HG02852 (cell line): ENCODE results near the gene SMAD6.

Source experiments
- ATAC-seq: cut with Tn5 transposase; IDR thresholded peaks from one replicate; pipeline ENCODE4 v1.9.1; 2021; ENCODE audit warnings: mild to moderate bottlenecking, moderate library complexity; ENCODE audit not compliant: unreplicated experiment

SMAD6 gene

DNA sequence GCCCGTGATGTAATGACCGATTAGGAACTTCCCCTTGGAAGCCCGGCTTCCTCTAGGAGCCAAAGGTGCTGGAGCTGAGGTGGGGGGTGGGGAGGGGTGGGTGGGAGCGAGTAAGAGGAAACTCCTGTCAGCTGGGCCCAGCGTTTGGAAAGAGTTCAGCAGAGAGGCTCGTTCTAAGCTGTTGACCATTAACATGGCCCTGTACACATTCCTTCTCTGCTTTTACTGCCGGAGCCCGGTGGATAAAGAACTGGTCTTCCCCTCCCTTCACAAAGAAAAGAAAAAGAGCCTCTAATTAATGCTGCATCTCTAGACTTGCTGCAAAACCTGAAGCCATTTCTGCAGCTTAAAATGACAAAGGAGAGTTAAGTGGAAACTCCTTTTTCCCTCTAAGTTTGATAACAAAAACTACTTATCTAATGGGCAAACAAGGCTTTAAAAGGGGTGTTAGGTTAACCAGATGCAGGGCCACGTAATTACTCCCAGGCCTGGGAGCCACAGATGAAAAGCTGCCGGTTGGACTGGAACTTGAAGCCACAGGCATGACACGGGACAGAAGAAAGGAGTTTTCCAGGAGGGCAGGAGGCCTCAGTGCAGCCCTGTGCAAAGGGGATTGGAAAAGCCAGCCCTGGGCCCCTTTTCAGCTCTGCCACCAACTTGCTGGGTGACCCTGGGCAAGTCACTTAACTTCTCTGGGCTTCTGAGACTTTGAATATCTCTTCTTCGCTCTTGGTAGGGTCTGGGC, 71.3 kb downstream of the SMAD6 start:
- ATAC-seq: no peak

DNA sequence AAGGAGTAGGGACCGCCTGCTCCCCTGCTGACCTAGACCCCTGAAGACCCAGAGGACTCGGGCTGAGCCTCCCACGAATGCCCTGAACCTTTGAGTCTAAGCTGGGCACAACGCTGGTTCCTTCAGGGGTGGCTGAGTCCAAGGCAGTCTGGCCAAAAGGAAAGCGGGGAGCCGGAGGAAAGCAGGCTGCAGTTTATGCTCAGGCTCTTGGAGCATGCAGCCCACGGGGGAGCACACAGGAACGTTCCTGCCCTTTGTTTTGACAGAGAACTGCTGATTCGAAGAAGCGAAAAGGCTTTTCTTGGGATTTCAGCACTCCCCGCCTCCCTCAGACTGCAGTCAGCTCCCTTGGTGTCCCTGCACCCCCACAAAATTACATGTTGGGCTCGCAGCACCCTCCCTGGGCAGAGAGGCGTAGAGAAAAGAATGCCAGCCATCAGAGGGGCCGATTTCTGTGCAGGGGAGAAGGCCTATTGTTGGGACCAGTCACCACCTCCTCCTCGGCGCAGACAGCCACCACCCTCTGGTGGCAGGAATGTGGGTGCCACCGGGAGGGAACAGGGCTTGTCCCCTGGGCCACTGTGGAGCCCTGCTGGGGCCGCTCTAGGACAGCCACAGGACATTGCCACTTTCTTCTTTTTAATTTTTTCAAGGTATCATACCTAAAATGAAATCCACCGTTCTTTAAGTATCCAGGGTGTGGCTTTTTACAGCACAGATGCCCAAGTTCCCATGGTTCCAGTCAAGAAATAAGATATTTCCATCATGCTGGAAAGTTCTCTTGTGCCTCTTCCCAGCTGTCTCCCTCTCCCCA, 72.2 kb downstream of the SMAD6 start:
- ATAC-seq: no peak

DNA sequence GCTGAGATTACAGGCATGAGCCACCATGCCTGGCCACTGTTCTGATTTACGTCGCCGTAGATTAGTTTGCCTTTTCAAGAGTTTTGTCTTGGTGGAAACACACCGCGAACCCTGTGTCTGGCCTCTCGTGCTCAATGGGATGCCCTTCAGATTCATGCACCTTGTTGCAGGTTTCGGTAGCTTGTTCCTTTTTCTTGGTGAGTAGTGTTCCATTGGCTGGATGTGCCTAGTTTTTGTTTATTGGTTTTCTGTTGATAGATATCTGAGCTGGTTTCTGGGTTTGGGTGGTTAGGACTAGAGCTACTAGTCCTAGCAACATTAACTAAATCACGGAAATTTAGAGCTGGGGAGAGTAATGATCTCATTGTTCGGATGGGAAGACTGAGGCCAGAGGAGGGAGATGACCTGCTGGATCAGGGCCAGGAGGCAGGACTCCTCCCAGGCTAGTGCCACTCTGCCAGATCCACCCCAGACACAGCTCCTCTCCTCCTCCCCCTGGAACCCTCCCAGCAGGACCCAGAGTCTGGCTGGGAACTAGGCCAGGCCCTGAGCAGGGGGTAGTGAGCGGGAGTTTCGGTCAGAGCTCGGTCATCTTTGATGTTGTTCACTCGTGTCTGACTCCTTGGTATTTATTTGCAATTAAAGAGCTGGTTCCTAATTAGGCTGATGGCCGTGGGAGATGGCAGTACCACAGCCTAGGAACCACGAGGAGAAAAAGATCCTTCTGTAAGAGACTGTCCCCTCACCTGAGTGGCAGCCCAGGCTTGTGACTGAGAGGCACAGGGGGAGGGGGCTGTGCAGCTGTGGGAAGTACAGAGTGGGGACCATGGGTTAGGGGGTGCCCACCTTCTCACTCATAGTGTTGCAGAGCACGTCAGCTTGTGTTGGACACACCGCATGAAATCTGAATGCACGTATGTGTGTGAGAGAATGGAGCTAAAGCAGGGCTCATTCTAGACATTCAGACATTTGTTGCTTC, 73.4 kb downstream of the SMAD6 start:
- no peak for ATAC-seq

DNA sequence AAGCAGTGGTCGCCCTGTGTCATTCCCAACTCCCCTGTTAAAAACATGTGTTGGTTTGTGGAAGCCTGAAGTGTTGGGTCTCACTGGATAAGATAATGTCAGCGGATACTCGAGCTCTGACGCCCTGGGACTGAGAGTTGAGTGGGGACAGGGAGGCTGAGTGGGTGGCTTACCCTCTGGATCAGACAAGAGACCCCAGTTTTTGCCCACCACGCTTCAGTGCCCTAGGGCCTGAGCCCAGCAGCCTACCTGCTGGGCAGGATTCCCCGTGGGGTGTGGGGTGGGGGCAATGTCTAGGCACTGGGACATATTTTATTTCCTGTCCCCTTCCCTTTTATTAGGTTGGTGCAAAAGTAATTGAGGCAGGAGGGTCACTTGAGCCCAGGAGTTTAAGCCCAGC, 75.0 kb downstream of the SMAD6 start:
- ATAC-seq: no peak

DNA sequence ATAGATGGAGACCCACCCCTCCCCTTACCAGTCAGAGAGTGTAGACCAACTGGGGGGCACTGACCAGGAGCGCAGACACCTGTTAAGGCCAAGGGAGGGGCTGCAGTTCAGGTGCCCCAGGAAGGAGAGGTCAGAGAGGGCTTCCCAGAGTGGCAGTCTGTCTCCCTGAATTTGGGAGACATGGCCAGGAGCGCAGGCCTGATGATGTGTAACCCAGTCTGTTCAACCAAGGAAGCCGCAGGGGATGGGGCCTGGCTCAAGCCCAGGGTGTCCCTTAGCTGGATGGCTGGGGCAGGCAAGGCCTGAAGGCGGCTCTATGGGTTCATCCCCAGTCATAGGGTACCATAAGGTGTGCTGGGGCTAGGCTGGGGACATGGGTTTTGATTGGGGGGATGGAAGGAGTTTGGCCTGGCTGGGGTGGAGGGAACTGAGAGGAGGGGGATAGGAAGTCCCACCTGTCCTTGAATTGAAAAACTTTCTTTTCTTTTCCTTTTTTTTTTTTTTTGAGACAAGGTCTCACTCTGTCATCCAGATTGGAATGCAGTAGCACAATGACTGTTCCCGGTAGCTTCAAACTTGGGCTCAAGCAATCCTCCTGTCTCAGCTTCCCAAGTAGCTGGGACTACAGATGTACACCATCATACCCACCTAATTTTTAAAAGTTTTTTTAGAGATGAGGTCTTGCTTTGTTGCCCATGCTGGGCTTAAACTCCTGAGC, 75.7 kb downstream of the SMAD6 start:
- ATAC-seq: no peak

DNA sequence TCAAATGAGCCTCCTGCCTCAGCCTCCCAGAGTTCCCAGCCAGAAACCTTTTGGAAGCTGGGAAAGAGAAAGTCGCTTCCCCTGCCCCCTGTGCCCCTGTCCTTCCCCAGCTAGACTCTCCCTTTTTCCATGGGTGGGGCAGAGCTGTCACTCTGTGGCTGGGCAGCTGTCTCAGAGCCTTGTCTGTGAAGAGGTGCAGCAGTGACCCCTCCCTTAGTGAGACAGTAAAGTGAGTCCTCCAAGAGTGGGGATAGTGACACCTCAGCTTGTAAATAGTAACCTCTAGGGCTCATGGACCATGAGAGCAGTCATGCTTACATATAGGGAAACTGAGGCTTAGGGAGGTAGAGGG, 76.3 kb downstream of the SMAD6 start:
- no peak for ATAC-seq

DNA sequence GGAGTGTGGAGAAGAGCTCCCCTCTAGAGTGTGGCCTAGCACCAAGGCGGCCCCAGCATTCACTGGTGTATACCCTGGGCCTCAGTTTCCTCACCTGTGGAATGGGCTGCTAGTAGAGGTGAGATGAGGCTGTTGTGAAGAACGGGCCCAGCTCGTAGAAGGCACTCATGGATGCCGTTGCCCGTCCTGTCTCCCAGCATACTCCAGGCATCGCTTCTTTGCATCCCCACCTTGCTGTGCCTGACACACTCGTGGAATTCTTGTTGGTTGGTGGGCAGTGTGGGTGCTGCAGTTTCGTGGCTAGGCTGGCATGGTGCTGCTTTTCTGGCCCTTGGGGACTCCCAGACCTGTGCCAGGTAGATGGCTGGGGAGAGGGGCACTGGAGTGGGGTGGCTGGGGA, 76.7 kb downstream of the SMAD6 start:
- no peak for ATAC-seq

DNA sequence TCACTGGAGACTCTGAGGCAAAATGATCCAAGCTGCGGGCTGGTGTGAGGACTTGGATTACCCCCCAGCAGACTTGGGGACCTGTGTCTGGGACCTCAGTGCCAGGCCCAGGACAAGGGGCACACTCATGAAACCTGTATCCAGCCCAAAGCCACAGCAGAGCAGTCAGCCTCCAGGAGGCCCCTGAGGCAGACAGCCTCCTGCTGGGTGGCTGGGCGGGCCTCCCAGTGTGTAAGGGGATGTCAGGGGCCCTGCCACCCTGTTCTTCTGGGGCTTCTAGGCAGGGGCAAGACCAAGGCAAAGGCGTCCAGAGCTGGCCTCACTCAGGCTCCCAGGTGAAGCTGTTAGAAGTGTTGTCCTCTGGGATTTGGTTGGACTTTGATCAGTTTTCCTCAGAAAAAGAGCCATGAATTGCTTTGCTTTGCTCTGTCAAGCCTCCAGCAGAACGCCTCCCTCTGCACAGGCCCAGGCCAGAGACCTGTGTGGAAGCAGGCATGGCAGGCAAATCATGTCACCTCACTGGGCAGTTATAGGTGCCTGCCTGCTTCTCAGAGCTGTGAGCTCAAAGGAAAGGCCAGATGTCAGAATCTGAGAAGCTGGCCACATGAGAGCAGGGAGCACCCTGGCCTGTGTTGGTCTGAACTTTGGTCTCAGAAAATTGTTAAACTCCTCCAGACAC, 77.4 kb downstream of the SMAD6 start:
- no peak for ATAC-seq

DNA sequence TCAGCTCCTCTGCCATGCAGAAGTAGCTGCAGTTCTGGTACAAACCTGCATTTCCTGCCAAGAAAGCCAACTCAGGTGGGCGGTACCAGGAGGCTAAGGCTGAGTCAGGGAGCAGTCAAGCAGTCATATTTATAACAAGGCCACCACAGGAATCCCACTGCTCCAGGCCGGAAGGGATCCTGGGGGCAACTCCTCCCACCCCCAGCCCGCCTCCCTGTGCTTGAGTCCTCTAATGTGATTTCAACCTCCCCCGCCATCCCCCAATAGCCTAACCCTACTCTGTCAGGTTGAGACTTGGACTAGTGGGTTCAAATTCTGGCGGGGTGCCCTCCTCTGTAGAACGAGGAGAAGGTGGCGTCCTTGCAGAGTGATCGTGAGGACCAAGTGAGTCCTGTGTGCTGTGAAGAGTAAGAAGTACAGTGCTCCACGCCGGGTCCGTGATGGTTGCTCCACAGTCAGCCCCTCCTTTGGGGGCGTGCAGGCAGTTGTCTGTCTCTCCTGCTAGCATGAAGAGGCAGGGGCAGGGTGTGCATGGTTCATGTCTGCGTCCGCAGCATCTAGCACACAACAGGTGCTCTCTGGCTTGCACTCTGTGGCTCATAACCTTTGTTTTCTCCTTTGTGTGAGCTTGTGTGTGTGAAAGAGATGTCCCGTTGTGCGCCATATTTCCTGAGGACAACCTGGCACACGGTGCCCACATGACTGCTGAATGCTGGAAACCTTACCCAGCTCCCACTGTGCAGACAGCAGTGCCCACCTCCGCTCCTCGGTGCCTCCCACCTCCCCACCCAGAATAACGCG, 78.3 kb downstream of the SMAD6 start:
- ATAC-seq: no peak

DNA sequence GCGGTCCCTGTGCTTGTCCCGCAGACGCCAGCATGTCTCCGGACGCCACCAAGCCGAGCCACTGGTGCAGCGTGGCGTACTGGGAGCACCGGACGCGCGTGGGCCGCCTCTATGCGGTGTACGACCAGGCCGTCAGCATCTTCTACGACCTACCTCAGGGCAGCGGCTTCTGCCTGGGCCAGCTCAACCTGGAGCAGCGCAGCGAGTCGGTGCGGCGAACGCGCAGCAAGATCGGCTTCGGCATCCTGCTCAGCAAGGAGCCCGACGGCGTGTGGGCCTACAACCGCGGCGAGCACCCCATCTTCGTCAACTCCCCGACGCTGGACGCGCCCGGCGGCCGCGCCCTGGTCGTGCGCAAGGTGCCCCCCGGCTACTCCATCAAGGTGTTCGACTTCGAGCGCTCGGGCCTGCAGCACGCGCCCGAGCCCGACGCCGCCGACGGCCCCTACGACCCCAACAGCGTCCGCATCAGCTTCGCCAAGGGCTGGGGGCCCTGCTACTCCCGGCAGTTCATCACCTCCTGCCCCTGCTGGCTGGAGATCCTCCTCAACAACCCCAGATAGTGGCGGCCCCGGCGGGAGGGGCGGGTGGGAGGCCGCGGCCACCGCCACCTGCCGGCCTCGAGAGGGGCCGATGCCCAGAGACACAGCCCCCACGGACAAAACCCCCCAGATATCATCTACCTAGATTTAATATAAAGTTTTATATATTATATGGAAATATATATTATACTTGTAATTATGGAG, 79.1 kb downstream of the SMAD6 start:
- ATAC-seq: no peak

DNA sequence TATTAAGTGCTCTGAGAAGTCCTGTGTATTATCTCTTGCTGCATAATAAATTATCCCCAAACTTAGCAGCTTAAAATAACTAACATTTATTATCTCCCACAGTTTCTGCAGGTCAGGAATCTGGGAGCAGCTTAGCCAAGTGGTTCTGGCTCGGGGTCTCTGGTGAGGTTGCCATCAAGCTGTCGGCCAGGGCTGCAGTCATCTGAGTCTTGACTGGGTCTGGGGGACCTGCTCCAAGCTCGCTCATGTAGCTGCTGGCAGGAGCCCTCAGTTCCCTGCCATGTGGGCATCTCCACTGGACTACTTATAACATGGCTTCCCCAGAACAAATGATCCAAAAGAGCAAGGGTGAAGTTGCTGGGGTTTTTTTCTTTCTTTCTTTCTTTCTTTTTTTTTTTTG, 80.7 kb downstream of the SMAD6 start:
- ATAC-seq: no peak

DNA sequence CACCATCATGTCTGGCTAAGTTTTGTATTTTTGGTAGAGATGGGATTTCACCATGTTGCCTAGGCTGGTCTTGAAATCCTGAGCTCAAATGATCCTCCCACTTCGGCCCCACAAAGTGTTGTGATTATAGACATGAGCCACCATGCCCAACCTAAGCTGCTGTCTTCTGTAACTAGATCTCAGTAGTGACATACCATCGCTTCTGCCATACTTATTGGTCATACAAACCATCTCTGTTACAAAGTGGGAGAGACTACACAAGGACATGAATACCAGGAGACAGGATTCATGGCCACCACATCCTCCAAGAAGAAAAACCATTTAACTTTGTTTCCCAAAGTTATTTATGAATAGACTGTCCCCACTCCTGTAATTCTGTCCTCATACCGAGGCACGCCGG, 81.3 kb downstream of the SMAD6 start:
- no peak for ATAC-seq

DNA sequence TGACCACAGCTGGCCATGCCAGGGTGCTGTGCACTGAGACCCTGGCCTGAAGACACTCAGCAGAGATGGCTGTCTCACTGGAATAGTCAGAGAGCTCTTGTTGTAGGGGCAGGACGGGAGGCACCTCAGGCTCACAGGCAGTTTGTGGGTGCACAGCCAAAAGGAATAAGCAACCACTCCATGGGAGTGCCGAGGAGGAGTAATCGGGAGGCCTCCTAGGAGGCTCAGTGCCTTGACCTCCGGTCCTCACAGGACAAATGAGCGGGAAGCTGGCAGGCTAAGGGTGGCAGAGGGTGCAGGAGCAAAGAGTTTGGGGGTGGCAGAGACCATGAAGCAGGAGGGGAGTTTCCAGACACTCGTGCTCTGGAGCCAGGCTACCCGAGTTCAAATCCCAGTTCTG, 81.7 kb downstream of the SMAD6 start:
- no peak for ATAC-seq

DNA sequence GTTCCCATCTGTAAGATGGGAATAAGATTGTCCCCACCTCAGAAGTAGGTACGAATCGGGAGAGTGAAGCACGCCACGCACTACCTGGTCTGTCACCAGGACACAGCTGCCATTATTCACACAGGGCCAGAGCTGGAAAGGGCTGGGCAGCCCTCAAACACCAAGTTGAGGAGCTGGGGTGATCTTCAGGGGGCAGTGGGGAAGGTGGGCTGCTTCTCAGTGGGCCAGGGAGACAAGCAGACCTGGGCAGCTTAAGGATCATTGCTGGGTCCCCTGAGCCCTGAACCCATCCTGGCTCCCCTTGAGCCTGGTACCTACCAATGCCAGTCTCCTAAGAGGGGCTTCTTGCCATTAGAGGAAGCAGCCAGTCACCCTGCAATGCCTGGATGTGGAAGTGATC, 82.1 kb downstream of the SMAD6 start:
- ATAC-seq: no peak

DNA sequence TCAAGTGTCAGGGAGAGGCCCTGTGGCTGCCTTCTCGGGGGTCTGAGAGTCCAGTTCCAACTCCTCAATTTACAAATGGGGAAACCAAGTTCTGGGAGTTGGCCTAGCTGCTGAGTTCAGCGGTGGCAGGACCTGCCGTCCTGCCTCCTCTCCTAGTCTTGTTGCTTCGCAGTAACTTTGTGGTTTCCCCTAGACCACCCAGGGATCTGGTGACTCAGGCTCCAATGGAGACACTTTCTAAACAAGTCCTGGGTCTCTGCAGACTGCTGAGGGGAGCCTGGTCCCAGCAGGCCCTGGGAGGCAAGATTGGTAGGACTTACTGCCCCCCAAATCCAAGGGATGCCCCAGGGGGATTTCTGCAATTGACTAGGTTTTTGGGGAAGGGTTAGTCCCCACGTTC, 83.6 kb downstream of the SMAD6 start:
- no peak for ATAC-seq

DNA sequence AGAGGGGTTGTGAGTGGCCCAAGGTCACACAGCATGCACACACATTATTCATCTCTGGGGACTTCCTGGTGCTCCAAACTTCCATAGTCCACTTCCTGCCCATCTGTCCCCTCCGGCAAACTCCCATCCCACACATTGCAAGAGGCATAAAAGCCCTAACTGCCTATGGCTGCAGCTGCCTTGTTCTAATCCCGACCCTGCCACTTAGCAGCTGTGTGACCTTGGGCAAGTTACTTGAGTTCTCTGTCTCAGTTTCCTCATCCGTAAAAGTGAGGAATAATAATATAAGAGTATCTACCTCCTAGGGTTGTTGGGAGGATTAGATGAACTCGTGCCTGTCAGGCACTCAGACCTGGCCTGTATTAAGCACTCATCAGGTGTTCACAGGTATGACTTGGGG, 84.2 kb downstream of the SMAD6 start:
- ATAC-seq: no peak

DNA sequence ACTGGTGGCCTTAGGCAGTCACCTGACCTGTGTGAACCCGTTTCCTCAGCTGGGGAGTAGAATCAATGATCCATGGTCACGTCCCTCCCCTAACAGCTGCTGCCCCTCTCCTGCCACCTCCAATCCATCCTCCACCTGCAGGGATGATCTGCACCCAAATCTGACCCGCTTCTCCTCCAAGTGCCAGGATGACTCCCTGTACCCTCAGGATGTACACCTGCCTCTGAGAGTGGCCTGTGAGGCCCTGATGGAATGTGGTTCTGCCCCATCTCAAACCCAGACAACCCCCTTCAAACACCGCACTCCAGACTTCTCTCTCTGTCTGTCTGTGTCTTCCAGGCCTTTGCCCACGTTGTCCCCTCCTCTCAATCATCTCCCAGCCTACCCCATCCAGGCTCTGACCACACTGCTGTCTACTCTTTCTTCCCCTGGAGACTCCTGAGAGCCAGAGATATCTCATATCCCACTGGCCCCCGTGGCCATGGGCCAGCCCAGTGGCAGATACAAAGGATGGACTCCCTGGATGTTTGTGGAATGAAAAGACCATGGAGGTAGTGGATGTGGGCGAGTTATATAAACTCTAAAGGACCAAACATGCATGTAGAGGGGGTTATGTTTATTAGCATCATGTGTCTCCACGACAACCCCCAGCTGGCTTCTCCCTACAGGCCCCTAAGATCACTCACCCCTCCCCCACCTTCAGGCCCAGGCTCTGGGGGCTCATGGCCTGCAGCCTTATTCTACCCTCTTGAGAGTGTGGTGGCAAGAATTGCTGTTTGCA, 84.9 kb downstream of the SMAD6 start:
- no peak for ATAC-seq

DNA sequence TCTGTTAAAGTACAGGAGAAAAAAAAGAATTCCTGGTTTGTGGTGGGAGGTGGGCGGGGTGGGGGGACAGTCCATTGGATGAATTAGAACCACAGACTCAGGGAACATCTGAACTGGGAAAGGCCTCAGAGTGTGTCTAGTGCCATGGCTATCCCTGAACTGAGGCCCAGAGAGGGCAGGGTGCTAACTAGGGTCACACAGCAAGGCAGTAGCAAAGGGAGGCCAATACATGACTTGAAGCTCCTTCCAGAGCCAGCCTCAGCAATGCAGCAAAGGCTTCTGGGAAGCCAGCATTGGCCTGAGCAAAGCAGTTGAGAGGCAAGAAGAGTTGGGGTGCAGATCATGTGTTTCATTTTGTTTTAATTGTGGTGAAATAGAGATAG, 85.4 kb downstream of the SMAD6 start:
- no peak for ATAC-seq
